Mucosa of descending colon (tissue), 3 donors: ENCODE data around the gene FRMD3. TPM values are rescaled to one million over a fixed set of nuclear protein-coding genes. Genes with fewer than 3 reads are reported as not detected.

ENCODE experiments used
- ATAC-seq: fragments of 200-7000 bp; cut with Tn5 transposase; one replicate; pipeline ENCODE4 v1.9.1; 2020; ENCODE audit warnings: mild to moderate bottlenecking, moderate library complexity
- DNase-seq, 3 donors: peaks; one replicate each; pipeline ENCODE4 v3.0.0-alpha.2; 2020
- H3K36me3 ChIP-seq: fragments of 200-600 bp; one replicate; pipeline ENCODE4 v1.8.0; 2021; ENCODE audit warnings: low read depth, mild to moderate bottlenecking
- H3K4me1 ChIP-seq: fragments of 200-600 bp; one replicate; pipeline ENCODE4 v1.8.0; 2021; ENCODE audit warnings: low read depth, mild to moderate bottlenecking
- H3K4me3 ChIP-seq: fragments of 200-600 bp; one replicate; pipeline ENCODE4 v1.8.0; 2021; ENCODE audit warnings: mild to moderate bottlenecking
- H3K9me3 ChIP-seq: fragments of 200-600 bp; one replicate; pipeline ENCODE4 v1.8.0; 2021; ENCODE audit warnings: mild to moderate bottlenecking
- intact Hi-C, 2 donors: fragments of 100-400 bp; cut with DNase I in 1 of 2; cut with micrococcal nuclease in 1 of 2; formaldehyde crosslinking; loops; one replicate each; pipeline versions ENCODE4 v1.11.0 to v1.11.1; 2022; cut with DNase I, micrococcal nuclease
- total RNA-seq, 3 donors: library from RNA; stranded (reverse); fragmentation: NEBNext Ultra II Directional in 2 of 3; extraction: Animal tissue kit (Norgen Biotek cat#: 25700) in 2 of 3; gene quantifications; one replicate each; pipeline versions ENCODE4 v1.2.1 to v1.2.4, GENCODE V29; 2021 to 2023
- TF ChIP-seq, protein P1 (sequence below): fragments of 200-600 bp; IDR thresholded peaks from one replicate; pipeline ENCODE4 v1.8.0; 2022; ENCODE audit warnings: antibody characterized with exemption, mild to moderate bottlenecking
- donor health status: DM: no; HTN: no; CAD: no; lungs with moderate emphysema.
- donor health status: DM: no; HTN: no; CAD: no.
- donor health status: DM: no; HTN: yes; CAD: no.

FRMD3 gene
- total RNA-seq, 3 donors from 2014 or later = 12.2 to 27.4 (median 25.0) TPM

- Histone ChIP-seq H3K4me1 (peaks cover 17% of the 10 kb centered on the region), H3K4me3 (no peak overlapping the region), H3K36me3 (no peaks in the 10 kb centered on the region), H3K9me3 (no peaks in the 10 kb centered on the region)
- DNase-seq (no peak), ATAC-seq (no peak)
- TF ChIP-seq, protein P1, sequence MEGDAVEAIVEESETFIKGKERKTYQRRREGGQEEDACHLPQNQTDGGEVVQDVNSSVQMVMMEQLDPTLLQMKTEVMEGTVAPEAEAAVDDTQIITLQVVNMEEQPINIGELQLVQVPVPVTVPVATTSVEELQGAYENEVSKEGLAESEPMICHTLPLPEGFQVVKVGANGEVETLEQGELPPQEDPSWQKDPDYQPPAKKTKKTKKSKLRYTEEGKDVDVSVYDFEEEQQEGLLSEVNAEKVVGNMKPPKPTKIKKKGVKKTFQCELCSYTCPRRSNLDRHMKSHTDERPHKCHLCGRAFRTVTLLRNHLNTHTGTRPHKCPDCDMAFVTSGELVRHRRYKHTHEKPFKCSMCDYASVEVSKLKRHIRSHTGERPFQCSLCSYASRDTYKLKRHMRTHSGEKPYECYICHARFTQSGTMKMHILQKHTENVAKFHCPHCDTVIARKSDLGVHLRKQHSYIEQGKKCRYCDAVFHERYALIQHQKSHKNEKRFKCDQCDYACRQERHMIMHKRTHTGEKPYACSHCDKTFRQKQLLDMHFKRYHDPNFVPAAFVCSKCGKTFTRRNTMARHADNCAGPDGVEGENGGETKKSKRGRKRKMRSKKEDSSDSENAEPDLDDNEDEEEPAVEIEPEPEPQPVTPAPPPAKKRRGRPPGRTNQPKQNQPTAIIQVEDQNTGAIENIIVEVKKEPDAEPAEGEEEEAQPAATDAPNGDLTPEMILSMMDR = no peak
- intact Hi-C loops = no loop called here
Measured at GRCh38 chr9:83536332-83536731, 1.9 kb downstream of the FRMD3 start.

- DNase-seq = no peak
- no peaks in the 10 kb centered on the region for H3K9me3 ChIP-seq
- intact Hi-C loops = no loop called here
- TF ChIP-seq, protein P1 = no peak
- peaks cover 17% of the 10 kb centered on the region for H3K4me1 ChIP-seq
- no peak for ATAC-seq
- no peaks in the 10 kb centered on the region for H3K36me3 ChIP-seq
- no peak overlapping the region for H3K4me3 ChIP-seq
Measured at GRCh38 chr9:83535736-83536135, 2.5 kb downstream of the FRMD3 start.

DNA sequence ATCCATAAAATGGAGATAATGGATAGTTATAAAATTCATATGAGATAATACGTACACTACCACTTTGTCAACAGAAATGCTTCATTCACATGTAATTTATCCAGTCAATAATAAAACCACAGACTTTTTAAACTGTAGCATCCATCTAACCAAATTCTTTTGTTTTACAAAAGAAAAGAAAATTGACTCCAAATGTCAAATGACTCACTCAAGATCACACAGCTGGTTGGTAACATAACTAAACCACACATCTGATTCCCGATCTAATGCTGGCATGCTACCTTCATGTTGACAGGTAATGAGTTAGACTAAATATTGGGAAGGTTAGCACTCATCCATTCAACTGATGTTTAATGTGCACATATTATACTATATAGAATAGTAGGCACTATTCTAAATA, 4.9 kb downstream of the FRMD3 start:
- Histone ChIP-seq H3K9me3 (no peaks in the 10 kb centered on the region), H3K4me1 (peaks cover 10% of the 10 kb centered on the region), H3K36me3 (no peaks in the 10 kb centered on the region), H3K4me3 (no peak overlapping the region)
- ATAC-seq (no peak), DNase-seq (no peak)
- intact Hi-C loops = no loop called here
- TF ChIP-seq, protein P1 = no peak

DNA sequence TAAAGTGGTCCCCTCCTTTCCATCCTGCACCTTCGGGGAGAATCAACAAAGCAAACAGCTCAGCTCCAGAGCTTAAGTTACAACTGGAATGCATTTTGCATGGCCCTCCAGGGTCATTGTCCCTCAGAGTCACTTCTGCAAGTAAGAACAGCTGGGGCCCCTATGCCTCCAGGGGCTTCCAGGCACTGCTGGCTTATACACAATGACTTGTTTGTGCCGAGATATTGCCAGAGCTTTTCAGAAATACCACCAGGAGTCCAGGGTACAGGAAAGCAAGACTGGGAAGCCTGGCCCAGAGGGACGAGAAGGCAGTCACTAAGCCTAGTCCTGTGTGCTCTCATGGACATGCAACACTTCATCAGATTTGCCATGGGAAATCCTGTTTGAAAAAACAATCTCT, 11.3 kb downstream of the FRMD3 start:
- ATAC-seq (no peak), DNase-seq (no peak)
- H3K9me3 ChIP-seq = no peaks in the 10 kb centered on the region
- intact Hi-C loops = no loop called here
- H3K4me3 ChIP-seq = no peak overlapping the region
- TF ChIP-seq, protein P1 = no peak
- H3K4me1 ChIP-seq = no peaks in the 10 kb centered on the region
- no peaks in the 10 kb centered on the region for H3K36me3 ChIP-seq

- Histone ChIP-seq H3K9me3 (no peaks in the 10 kb centered on the region), H3K4me3 (no peak overlapping the region), H3K36me3 (no peaks in the 10 kb centered on the region), H3K4me1 (no peaks in the 10 kb centered on the region)
- DNase-seq = no peak
- TF ChIP-seq, protein P1 = no peak
- no peak for ATAC-seq
- intact Hi-C loops = no loop called here
Measured at GRCh38 chr9:83526211-83526610, 12.0 kb downstream of the FRMD3 start.

- Histone ChIP-seq H3K9me3 (no peaks in the 10 kb centered on the region), H3K36me3 (no peaks in the 10 kb centered on the region), H3K4me3 (no peak overlapping the region), H3K4me1 (no peaks in the 10 kb centered on the region)
- TF ChIP-seq, protein P1 = no peak
- DNase-seq = no peak
- ATAC-seq = no peak
- intact Hi-C loops = no loop called here
Measured at GRCh38 chr9:83523684-83524083, 14.5 kb downstream of the FRMD3 start.
